HepG2 (cell line): Measurements from ENCODE around the gene MED20. TPM values are rescaled to one million over a fixed set of nuclear protein-coding genes. Genes with fewer than 3 reads are reported as not detected.

ENCODE experiments used
- NFKBIZ ChIP-seq: IDR thresholded peaks from 2 replicates; pipeline ENCODE4 v1.6.1; 2018; ENCODE audit warnings: missing genetic modification reagents, missing compliant biosample characterization
- NRL ChIP-seq: sonication (generic); formaldehyde crosslinking; IDR thresholded peaks from 2 replicates; pipeline ENCODE4 v1.5.0; 2020; ENCODE audit warnings: missing genetic modification reagents, mild to moderate bottlenecking, moderate library complexity, borderline replicate concordance
- ZBTB40 ChIP-seq, 2 experiments: fragments of 450-650 bp in 1 of 2; sonication (generic) in 1 of 2; formaldehyde crosslinking in 1 of 2; IDR thresholded peaks; 2 replicates each; pipeline versions ENCODE4 v1.6.1 to v1.8.0; 2016 to 2022; ENCODE audit warnings: antibody characterized with exemption in 1 of 2, mild to moderate bottlenecking in 1 of 2, missing genetic modification reagents in 1 of 2
- ZNF646 ChIP-seq: sonication (generic); formaldehyde crosslinking; IDR thresholded peaks from 2 replicates; pipeline ENCODE4 v1.9.0; 2021; ENCODE audit warnings: mild to moderate bottlenecking, missing genetic modification reagents
- polyA plus RNA-seq, 8 experiments: library from polyadenylated mRNA; depleted of rRNA in 3 of 8; stranded (reverse) in 7 of 8; unstranded in 1 of 8; fragments of >200 nt; fragmentation: Illumina TruSeq in 4 of 8; extraction: Trizol in 4 of 8; gene quantifications; 2 replicates each; pipeline versions ENCODE4 v1.2.1 to v1.2.3, GENCODE V29; 2011 to 2016; ENCODE audit warnings: low read depth in 4 of 8, missing spikeins in 1 of 8, mixed read lengths in 1 of 8; ENCODE audit not compliant: insufficient read depth in 1 of 8
- total RNA-seq, 5 experiments: library from RNA; depleted of rRNA; stranded (reverse); fragments of >200 nt; fragmentation: Illumina TruSeq; extraction: Trizol; gene quantifications; 2 replicates each; pipeline ENCODE4 v1.2.3, GENCODE V29; 2016; ENCODE audit warnings: low read depth in 1 of 5

MED20 gene
- total and polyA plus RNA-seq, 2 of the 13 experiments (the other 11 are each of a cell fraction or from before 2014, with no cell fraction given) = 28.1 to 41.1 TPM

GRCh38 chr6:41937472-41937860 lies 16.5 kb upstream of the MED20 start (continued):
- TF ChIP-seq ZBTB40 (IDR thresholded peaks at IDR 0.05) = no peak
- no peak for TF ChIP-seq ZBTB40 (CRISPR knock-in tag; IDR thresholded peaks at IDR 0.05)
- TF ChIP-seq NFKBIZ = no peak
- no peak for TF ChIP-seq NRL (CRISPR knock-in tag)
- no peak for TF ChIP-seq ZNF646
